Activated CD4-positive, alpha-beta T cell treated with anti-CD3 and anti-CD28 coated beads for 1 hour (primary cell): ENCODE measurements around the gene SLIT3.
"Not testable (repeated sequence)": the region's sequence is repeated elsewhere in the genome, so short reads cannot be mapped to it uniquely, and the experiment has no call there.

Source experiments
- DNase-seq: peaks from one replicate; pipeline ENCODE4 v3.0.0-alpha.2; 2020

The SLIT3 gene

GRCh38 chr5:168654211-168654721 lies 646.7 kb downstream of the SLIT3 start:
- no peak for DNase-seq

DNA sequence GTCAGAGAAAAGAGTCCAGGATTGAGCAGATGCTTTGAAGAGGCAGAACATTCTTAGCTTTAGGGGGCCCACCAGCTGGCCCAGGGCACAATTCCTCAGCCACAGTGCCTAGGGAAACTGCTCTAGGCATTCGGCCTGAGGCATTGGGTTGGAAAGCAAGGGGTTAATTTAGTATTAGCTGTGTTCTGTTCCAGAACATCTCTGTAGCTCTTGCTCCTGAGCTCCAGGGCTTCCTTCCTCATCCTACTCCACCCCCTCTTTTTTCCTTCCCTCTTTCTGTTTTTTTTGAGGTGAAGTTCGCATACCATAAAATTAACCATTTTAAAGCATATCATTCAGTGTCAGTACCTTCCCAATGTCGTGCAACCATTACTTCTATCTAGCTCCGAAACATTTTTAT lies 647.3 kb downstream of the SLIT3 start:
- no peak for DNase-seq

DNA sequence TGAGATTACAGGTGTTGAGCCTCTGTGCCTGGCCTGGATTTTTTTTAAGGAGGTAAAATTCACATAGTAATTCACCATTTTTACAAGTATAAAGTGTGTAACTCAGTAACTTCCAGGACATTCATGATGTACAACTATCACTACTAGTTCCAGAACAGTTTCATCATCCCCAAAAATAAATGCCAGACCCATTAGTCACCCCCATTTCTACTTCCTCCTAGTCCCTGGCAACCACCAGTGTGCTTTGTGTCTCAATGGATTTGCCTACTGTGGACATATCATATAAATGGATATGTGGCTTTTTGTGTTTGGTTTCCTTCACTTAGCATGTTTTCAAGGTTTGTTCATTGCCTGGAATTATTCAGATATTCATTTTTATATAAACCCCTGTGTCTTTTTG lies 649.3 kb downstream of the SLIT3 start:
- no peak for DNase-seq

- DNase-seq, result no peak
Observed at GRCh38 chr5:168649306-168649705, 651.6 kb downstream of the SLIT3 start.

GRCh38 chr5:168648576-168648975 lies 652.4 kb downstream of the SLIT3 start:
- no peak for DNase-seq

GRCh38 chr5:168648016-168648415 lies 652.9 kb downstream of the SLIT3 start:
- no peak for DNase-seq

DNA sequence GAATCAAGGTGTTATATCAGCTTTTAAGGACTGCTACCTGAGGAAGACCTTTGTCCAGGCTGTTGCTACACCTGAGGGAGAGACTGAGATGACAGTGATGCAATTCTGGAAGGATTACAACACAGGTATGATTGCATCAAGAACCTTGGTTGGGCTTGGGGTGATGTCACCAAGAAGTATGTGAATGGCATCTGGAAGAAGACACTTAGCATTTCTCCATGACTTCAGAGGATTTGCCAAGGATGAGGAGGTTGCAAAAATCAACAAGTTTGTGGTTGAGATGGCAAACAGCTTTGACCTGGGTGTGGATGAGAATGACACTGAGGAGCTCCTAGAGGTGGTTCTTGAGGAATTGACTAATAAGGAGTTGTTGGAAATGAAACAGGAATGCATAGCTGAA lies 653.9 kb downstream of the SLIT3 start:
- DNase-seq, result no peak

DNA sequence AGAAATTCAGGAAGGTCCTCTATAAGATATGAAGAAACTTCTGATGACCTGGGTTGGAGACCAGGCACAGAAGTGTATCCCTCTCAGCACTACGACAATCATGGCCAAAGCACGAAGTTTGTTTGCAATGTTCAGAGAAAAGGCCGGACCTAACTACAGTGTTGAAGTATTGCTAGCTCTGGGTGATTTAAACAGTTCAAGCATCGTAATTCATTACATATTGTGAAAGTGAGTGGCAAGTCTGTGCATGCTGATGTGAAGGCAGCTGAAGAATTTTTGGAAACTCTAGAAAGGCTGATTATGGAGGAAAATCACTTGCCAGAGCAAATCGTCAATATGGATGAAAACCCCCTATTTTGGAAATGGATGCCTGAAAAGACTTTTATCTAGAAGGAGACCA lies 654.6 kb downstream of the SLIT3 start:
- DNase-seq, result no peak

DNA sequence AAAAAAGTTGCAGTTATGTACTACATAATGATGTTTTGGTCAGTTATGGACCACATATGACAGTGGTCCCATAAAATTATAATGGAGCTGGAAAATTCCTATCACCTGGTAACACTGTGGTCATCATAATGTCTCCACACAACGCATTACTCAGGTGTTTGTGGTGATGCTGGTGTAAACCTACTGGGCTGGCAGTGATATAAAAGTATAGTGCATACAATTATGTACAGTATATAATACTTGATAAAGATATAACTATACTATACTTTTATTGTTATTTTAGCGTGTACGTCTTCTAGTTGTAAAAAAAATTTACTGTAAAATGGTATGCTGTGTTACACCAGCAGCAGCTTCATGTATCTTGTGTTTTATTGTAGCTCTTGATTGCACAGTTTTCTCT lies 655.7 kb downstream of the SLIT3 start:
- DNase-seq, result no peak

DNA sequence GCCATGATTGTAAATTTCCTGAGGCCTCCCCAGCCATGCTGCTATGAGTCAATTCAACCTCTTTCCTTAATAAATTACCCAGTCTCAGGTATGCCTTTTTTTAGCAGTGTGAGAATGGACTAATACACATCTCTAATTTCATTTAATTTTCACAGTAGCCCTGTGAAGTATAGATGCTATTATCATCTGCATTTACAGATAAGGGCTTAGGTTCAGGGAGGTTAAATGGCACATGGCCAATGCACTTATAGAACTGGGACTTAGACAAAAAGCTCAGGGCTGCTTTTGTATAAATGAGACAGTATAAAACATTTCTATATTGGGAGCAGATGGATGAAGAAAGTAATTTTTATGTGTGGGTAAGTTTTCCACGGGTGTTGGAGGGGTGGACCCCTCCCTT lies 658.9 kb downstream of the SLIT3 start:
- no peak for DNase-seq

GRCh38 chr5:168638846-168639245 lies 662.1 kb downstream of the SLIT3 start:
- DNase-seq, result not testable (repeated sequence)

DNA sequence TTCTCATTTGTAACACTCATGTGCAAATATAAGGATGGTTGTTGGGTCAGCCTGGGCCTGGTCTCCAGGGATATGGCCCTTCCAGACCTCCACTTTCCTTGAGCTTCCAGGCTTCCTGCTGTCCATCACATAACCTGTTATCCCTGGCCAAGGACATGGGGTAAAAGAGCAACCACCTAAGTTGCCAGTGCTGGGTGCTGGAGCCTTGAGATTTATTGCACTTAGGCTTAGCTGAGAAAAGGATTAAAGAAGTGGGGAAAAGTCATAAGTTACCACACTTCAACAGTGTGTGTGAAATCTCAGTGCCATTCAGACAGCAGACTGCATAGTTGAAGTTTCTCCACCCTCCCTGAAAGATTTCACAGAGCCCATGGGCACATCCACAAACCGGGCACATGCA lies 663.1 kb downstream of the SLIT3 start:
- no peak for DNase-seq

DNA sequence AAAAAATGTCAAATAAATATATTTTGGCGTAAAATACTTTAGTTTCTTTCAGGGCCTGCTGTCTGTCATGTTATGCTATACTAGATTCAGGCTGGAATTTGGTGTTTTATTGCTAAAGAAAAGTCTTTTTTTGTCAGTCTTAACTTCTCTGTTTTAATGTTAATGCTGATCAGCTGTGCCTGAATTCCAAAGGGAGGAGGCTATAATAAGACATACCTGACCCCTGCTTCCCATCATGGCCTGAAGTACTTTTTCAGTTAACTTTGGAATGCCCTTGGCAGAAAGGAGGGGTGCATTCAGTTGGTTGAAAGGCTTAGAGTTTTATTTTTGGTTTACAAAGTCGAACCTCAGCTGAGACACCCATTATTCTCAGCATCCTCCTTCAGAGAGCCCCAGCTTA lies 663.7 kb downstream of the SLIT3 start:
- no peak for DNase-seq

DNA sequence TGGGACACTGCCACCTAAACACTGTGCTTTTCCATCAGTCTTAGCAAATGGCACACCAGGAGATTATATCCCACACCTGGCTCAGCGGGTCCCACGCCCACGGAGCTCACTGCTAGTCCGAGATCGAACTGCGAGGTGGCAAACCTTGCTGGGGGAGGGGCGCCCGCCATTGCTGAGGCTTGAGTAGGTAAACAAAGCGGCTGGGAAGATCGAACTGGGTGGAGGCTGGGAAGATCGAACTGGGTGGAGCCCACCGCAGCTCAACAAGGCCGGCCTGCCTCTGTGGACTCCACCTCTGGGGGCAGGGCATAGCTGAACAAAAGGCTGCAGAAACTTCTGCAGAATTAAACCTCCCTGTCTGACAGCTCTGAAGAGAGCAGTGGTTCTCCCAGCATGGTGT lies 670.0 kb downstream of the SLIT3 start:
- not testable (repeated sequence) for DNase-seq

DNA sequence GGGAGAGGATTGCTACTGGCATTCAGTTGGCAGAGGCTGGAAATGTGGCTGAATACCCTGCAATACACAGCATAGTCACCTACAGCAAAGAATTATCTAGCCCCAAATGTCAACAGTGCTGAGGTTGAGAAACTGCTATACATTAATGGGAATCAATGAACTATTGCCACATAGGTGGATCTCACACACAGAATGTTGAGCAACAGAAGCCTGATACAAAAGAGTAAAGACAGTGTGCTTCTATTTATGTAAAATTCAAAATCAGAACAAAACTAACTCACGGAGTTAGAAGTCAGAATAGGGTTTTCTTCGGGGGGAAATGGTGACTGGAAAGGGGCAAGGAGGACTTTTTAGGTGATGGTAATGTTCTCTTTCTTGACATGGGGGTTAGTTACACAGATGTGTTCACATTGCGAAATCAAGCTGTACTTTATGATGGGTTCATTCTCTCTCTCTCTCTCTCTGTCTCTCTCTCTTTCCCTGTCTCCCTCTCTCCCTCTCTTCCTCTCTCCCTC lies 676.0 kb downstream of the SLIT3 start:
- no peak for DNase-seq

GRCh38 chr5:168620807-168621206 lies 680.1 kb downstream of the SLIT3 start:
- no peak for DNase-seq

DNA sequence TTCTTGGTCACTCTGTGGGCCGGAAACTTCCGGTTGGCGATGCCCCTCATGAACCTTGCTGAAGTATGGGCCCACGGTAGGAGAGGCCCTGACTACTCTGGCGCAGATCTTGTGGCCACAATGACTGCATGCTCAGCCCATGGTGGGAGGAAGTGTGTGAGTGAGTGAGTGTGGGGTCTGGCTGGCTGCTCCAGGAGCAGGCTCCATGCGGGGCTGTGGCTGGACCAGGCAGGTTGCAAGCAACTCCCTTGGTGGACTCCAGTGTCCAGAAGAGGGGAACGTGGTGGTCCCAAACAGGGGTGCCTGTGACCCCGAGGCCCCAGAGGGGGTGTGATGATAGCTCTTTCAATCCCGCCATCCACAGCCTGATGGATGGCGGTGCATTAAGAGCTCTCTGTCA lies 686.3 kb downstream of the SLIT3 start:
- no peak for DNase-seq

DNA sequence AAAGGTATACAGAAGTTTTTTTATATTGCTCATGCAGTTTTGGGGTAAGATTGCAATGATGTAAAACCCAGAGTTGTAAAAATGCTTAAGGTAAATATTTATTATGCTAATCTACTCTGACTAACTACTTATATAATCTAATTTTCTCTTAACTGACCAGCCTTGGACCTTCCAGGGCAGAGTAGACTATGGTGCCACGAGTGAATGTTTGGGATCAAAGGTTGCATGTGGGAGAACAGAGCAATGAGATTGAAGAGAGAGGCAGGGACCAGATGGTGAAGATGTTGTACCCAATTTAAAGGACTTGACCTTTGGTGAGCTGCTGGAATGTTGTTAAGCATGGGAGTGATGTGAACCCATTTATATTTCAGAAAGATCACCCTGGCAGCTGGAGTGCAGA lies 686.9 kb downstream of the SLIT3 start:
- no peak for DNase-seq

- DNase-seq, result no peak
Observed at GRCh38 chr5:168613396-168613795, 687.5 kb downstream of the SLIT3 start.

- no peak for DNase-seq
Observed at GRCh38 chr5:168612996-168613395, 687.9 kb downstream of the SLIT3 start.

DNA sequence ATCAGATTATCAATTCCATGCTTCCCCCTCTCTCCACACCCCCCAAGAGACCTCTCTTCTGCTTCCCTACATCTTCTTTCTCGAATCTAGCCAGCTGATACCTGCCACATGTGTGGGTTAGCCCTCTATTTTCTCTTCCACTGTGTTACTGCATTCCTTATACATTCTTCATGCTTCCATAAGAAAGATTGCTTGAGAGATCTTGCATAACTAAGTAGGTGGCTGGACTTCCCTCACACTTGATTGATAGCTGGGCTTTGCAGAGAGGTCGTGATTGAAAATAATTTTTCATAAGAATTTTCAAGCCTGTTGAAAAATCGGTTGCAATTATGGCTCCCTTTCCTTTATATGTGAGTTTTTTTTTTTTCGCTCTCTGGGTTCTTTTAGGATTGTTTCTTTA lies 688.8 kb downstream of the SLIT3 start:
- no peak for DNase-seq
